C1 segment of cervical spinal cord (tissue), 14 donors: ENCODE results near the gene URB1.
"Not testable (repeated sequence)": the region's sequence is repeated elsewhere in the genome, so short reads cannot be mapped to it uniquely, and the experiment has no call there.

Experiments used
- DNase-seq, 14 donors: peaks; one replicate each; lab custom pipeline; 2025; lab: John Stamatoyannopoulos, UW

URB1 gene

DNA sequence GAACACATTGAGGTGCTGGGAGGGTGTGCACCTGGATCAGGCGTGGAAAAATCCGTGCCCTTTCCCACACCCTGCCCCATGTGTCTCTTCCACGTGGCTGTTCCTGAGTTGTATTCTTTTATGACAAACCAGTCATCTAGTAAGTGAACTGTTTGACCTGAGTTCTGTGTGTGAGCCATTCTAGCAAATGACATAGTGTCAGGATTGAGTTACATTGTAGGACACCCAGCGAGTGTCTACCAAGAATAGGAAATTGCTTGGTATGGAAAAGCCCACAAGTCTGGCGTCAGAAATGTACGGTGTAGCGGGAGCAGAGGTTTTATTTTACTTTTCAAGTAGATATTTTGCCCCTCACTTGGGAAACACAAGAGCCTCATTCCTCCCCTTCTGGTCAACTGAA is 95.4 kb downstream of the URB1 start:
- no peak for DNase-seq

DNA sequence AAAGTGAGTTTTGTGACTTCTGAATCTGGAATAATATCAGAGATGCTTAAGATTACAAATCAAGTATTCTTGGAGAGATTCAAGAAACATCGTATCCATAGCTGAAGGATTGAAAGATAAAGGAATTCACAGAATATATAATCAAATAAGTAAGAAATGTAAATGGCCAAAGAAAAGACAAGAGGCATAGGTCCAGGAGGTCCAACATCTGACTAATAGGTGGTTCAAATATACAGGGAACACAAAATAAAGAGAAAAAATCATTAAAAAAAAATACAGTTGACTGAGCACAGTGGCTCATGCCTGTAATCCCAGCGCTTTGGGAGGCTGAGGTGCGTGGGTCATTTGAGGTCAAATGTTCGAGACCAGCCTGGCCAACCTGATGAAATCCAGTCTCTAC is 107.3 kb downstream of the URB1 start:
- no peak for DNase-seq

GRCh38 chr21:32282992-32283391 is 109.8 kb downstream of the URB1 start:
- DNase-seq: no peak

DNA sequence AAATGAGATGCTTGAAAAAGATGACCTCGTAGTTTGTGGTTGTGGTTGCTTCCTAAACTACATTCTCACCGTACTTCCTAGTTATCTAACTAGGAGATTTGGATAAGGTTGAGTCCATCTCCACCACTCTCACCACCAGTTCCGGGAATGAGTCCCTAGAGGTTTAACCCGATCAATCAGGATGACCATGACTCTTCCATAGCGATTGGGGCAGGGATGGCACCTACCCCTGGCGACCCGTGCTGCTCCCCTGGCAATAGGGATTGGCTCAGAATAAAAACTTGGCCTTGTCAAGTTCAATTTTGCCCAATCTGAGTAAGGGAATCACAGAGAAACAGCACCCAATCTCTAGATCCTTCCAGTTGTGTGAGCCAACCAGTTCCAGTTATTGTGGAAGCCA is 111.3 kb downstream of the URB1 start:
- no peak for DNase-seq

- DNase-seq: no peak
Measured at GRCh38 chr21:32279377-32279680, 113.5 kb downstream of the URB1 start.

GRCh38 chr21:32278518-32279376 is 114.1 kb downstream of the URB1 start, which contains the start of gene MIS18A:
MIS18A (minus strand) TSS chr21:32279049; CDS start chr21:32279014, 35 bp downstream.
- DNase-seq: peak; percentile 69 to 98 (median 92)

- no peak for DNase-seq
Measured at GRCh38 chr21:32278103-32278502, 114.7 kb downstream of the URB1 start.

DNA sequence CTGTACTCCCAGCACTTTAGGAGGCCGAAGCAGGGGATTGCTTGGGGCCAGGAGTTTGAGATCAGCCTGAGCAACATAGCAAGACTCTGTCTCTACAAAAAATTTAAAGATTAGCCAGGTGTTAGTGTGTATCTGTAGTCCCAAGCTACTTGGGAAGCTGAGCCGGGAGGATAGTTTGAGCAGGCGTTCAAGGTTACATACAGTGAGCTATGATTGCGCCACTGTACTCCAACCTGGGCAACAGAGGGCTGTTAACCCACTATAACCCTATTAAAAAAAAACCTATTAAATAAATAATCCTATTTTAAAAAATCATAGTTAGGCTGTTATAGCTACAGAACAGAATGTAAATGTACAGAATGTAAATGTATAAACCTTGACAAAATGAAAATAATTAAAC is 116.1 kb downstream of the URB1 start:
- no peak for DNase-seq

DNA sequence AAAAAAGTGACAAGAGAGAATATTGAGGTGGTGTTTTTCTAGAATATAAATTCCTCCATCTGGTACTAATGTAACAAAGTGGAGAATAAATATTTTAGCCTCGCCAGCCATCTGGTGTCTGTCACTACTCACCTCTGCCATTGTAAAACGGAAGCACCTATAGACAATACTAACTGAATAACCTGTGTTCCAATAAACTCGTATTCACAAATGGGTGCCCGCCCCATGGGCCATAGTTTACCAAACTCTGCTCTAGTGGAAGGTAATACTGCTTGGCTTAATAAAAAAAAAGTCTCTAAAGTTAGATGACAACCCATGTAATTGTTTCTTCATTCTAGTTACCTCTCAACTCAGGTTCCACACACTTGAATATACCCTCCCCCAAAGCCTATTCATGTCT is 122.1 kb downstream of the URB1 start:
- no peak for DNase-seq

GRCh38 chr21:32265321-32265720 is 127.5 kb downstream of the URB1 start:
- DNase-seq: not testable (repeated sequence)

DNA sequence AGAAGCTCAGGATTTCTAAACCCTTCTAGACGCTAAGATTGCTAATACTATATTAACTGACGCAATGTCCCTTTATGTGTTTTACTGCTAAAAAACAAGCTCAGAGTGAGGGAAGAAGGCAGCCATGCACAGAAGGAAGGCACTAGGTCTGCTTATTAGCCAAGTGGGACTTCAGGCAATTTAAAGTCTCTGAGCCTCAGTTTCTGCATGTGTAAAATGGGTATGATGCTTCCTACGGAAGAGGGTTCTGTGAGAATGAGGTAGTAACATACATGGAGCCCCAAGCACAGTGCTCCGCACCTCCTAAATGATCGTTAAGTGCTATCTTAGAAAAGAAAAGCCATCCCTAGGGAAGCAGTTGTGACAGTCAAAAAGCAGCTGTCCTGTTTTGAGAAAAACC is 130.9 kb downstream of the URB1 start:
- no peak for DNase-seq
